Skeletal muscle tissue (tissue), 4 donors: ENCODE results near the gene DMD. TPM values are rescaled to one million over a fixed set of nuclear protein-coding genes. Genes with fewer than 3 reads are reported as not detected.

Source experiments
- H3K27ac ChIP-seq: one replicate; pipeline ENCODE4 v1.7.0; 2013; ENCODE audit warnings: mild to moderate bottlenecking, low read depth, low read length, inconsistent platforms
- H3K27me3 ChIP-seq, 3 donors: one replicate each; pipeline ENCODE4 v1.7.0; 2013; ENCODE audit warnings: low read length in 3 of 3; ENCODE audit not compliant: control insufficient read depth in 3 of 3, insufficient read depth in 3 of 3
- H3K36me3 ChIP-seq, 3 donors: one replicate each; pipeline ENCODE4 v1.7.0; 2013; ENCODE audit warnings: low read length in 3 of 3; ENCODE audit not compliant: control insufficient read depth in 3 of 3, insufficient read depth in 3 of 3
- H3K4me1 ChIP-seq, 3 donors: one replicate each; pipeline ENCODE4 v1.7.0; 2013; ENCODE audit warnings: low read length in 3 of 3, mild to moderate bottlenecking in 3 of 3; ENCODE audit not compliant: control insufficient read depth in 3 of 3, insufficient read depth in 3 of 3
- H3K4me3 ChIP-seq, 3 donors: one replicate each; pipeline ENCODE4 v1.7.0; 2013; ENCODE audit warnings: low read length in 3 of 3
- H3K9ac ChIP-seq, 3 donors: one replicate each; pipeline ENCODE4 v1.7.0; 2013; ENCODE audit warnings: low read length in 3 of 3, mild to moderate bottlenecking in 3 of 3, moderate library complexity in 2 of 3, low read depth in 1 of 3
- H3K9me3 ChIP-seq, 3 donors: one replicate each; pipeline ENCODE4 v1.7.0; 2013; ENCODE audit warnings: low read length in 3 of 3; ENCODE audit not compliant: control insufficient read depth in 3 of 3
- total RNA-seq: library from RNA; depleted of rRNA; stranded (reverse); fragments of >200 nt; gene quantifications from one replicate; pipeline ENCODE4 v1.2.3, GENCODE V29; 2014
- donor health status: Osteomylitis.

The DMD gene
- total RNA-seq, 1 donor from 2014 or later, result 190 TPM

GRCh38 chrX:31293409-31293808, 1917.9 kb downstream of the DMD start:
- H3K9ac ChIP-seq, result no peak overlapping the region
- H3K27me3 ChIP-seq, result no peaks in the 10 kb centered on the region
- H3K9me3 ChIP-seq, result no peaks in the 10 kb centered on the region
- no peaks in the 10 kb centered on the region for H3K4me1 ChIP-seq
- H3K27ac ChIP-seq, result no peak overlapping the region
- no peak overlapping the region for H3K4me3 ChIP-seq
- H3K36me3 ChIP-seq, result no peaks in the 10 kb centered on the region

GRCh38 chrX:31291131-31291530, 1920.2 kb downstream of the DMD start:
- Histone ChIP-seq H3K9me3 (no peaks in the 10 kb centered on the region), H3K9ac (no peak overlapping the region), H3K27me3 (no peaks in the 10 kb centered on the region), H3K36me3 (no peaks in the 10 kb centered on the region), H3K27ac (no peak overlapping the region), H3K4me1 (no peaks in the 10 kb centered on the region), H3K4me3 (no peak overlapping the region)

- H3K27me3 ChIP-seq, result no peaks in the 10 kb centered on the region
- H3K36me3 ChIP-seq, result no peaks in the 10 kb centered on the region
Observed at GRCh38 chrX:31287861-31288260, 1923.5 kb downstream of the DMD start.

GRCh38 chrX:31280580-31280979, 1930.8 kb downstream of the DMD start:
- Histone ChIP-seq H3K9me3 (no peaks in the 10 kb centered on the region), H3K4me3 (no peak overlapping the region), H3K27ac (no peak overlapping the region), H3K4me1 (no peaks in the 10 kb centered on the region), H3K9ac (no peak overlapping the region), H3K27me3 (no peaks in the 10 kb centered on the region), H3K36me3 (no peaks in the 10 kb centered on the region)

More at GRCh38 chrX:31287861-31288260, 1923.5 kb downstream of the DMD start:
- H3K4me1 ChIP-seq, result no peaks in the 10 kb centered on the region
- no peak overlapping the region for H3K27ac ChIP-seq
- no peak overlapping the region for H3K9ac ChIP-seq
- H3K9me3 ChIP-seq, result no peaks in the 10 kb centered on the region
- no peak overlapping the region for H3K4me3 ChIP-seq

GRCh38 chrX:31279359-31279758, 1932.0 kb downstream of the DMD start:
- no peaks in the 10 kb centered on the region for H3K36me3 ChIP-seq
- H3K27me3 ChIP-seq, result no peaks in the 10 kb centered on the region
- H3K27ac ChIP-seq, result no peak overlapping the region
- no peaks in the 10 kb centered on the region for H3K4me1 ChIP-seq
- no peak overlapping the region for H3K9ac ChIP-seq
- no peaks in the 10 kb centered on the region for H3K9me3 ChIP-seq
- no peak overlapping the region for H3K4me3 ChIP-seq

- Histone ChIP-seq H3K36me3 (no peaks in the 10 kb centered on the region), H3K4me1 (no peaks in the 10 kb centered on the region), H3K9ac (no peak overlapping the region), H3K27me3 (no peaks in the 10 kb centered on the region), H3K9me3 (no peaks in the 10 kb centered on the region), H3K4me3 (no peak overlapping the region), H3K27ac (no peak overlapping the region)
Observed at GRCh38 chrX:31272472-31272775, 1938.9 kb downstream of the DMD start.

- Histone ChIP-seq H3K9me3 (no peaks in the 10 kb centered on the region), H3K4me1 (no peaks in the 10 kb centered on the region), H3K4me3 (no peak overlapping the region), H3K27ac (no peak overlapping the region), H3K27me3 (no peaks in the 10 kb centered on the region), H3K36me3 (no peaks in the 10 kb centered on the region), H3K9ac (no peak overlapping the region)
Observed at GRCh38 chrX:31271615-31272471, 1939.5 kb downstream of the DMD start.

GRCh38 chrX:31269914-31270313, 1941.4 kb downstream of the DMD start:
- Histone ChIP-seq H3K9me3 (no peaks in the 10 kb centered on the region), H3K27me3 (no peaks in the 10 kb centered on the region), H3K4me1 (no peaks in the 10 kb centered on the region), H3K27ac (no peak overlapping the region), H3K9ac (no peak overlapping the region), H3K36me3 (no peaks in the 10 kb centered on the region), H3K4me3 (no peak overlapping the region)

GRCh38 chrX:31268359-31268758, 1943.0 kb downstream of the DMD start:
- Histone ChIP-seq H3K36me3 (no peaks in the 10 kb centered on the region), H3K4me1 (no peaks in the 10 kb centered on the region), H3K4me3 (no peak overlapping the region), H3K9ac (no peak overlapping the region), H3K27me3 (no peaks in the 10 kb centered on the region), H3K9me3 (no peaks in the 10 kb centered on the region), H3K27ac (no peak overlapping the region)

- Histone ChIP-seq H3K4me3 (peak overlapping the region; percentile 36 to 63 (median 56)), H3K9me3 (no peaks in the 10 kb centered on the region), H3K4me1 (no peaks in the 10 kb centered on the region), H3K27me3 (no peaks in the 10 kb centered on the region), H3K36me3 (no peaks in the 10 kb centered on the region), H3K9ac (peak overlapping the region; percentile 20 to 61 (median 40)), H3K27ac (no peak overlapping the region)
Observed at GRCh38 chrX:31266203-31267076, 1944.9 kb downstream of the DMD start.
